ENCODE data around the gene SLC17A7. TPM values are rescaled to one million over a fixed set of nuclear protein-coding genes. Genes with fewer than 3 reads are reported as not detected.
A peak's percentile ranks its signal among the peaks of the same experiment; 100 is the strongest.
"Not testable (repeated sequence)": the region's sequence is repeated elsewhere in the genome, so short reads cannot be mapped to it uniquely, and the experiment has no call there.

Gene SLC17A7
- total RNA-seq, 2 experiments from 2014 or later: 0.16 TPM; not detected in 1

GRCh38 chr19:49453757-49454240, 12.5 kb upstream of the SLC17A7 start:
- no peak for DNase-seq
- CTCF ChIA-PET: interaction anchor here (1.0 to 8.6 kb wide), 6 partner anchors 9 to 93 kb away, joined by 3 to 114 read pairs (median 5); partner anchors contain the start of gene FLT3LG
- Mint-ChIP-seq H3K9me3 (ENCODE audit: insufficient read depth) (no peaks in the 10 kb centered on the region), H3K4me3 (peak overlapping the region; percentile 93), H3K36me3 (ENCODE audit: low read depth) (peaks cover 33% of the 10 kb centered on the region), H3K4me1 (ENCODE audit: low read depth) (peaks cover 44% of the 10 kb centered on the region), H3K27ac (peak overlapping the region; percentile 100), H3K27me3 (ENCODE audit: low read depth) (no peaks in the 10 kb centered on the region)
- ATAC-seq: peak; percentile 4
- POLR2A ChIA-PET: interaction anchor here (0.9 to 5.0 kb wide), 10 partner anchors 11 to 126 kb away, joined by 3 to 62 read pairs (median 5); partner anchors contain the start of genes FLT3LG and RPL13A

DNA sequence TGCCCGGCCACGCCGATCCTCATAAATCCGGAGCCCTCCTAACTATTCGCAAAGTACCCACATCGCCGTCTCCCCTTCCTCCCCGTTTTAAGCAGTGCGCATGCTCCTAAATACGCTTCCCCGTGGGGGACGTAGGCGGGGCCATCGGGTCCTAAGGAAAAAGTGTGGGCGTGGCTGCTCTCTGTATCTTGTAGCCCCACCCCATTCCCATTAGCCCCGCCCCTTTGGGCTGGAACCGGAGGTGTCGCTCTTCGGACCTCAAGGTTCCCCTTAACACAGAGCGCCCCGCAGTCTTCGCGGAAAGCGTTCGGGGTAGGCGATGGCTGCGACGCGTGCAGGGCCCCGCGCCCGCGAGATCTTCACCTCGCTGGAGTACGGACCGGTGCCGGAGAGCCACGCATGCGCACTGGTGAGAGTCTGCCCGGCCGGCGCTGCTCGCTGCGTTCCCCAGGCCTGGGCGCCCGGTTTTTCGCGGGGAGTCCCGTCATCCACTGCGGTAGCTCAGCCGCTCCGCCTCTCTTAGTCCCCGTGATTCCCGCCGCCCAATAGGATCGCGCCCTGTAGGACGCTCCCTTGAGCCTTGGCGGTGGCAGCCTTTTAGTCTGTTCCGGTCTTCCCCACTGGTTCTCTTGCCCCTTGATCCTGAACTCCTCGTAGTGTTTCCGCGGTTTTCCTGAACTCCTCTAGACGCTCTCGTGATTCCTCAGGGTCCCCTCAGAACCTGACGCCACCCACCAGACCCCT, 11.9 kb upstream of the SLC17A7 start, which contains the start of gene ALDH16A1:
TSS of gene ALDH16A1 (plus strand) at position 213 of the 744 bp plus-strand sequence. CDS start at position 320, 107 bp downstream.
- Mint-ChIP-seq H3K36me3 (ENCODE audit: low read depth) (peaks cover 39% of the 10 kb centered on the region), H3K9me3 (ENCODE audit: insufficient read depth) (no peaks in the 10 kb centered on the region), H3K4me3 (peak within 1 kb of the TSS; percentile 93), H3K27ac (peak within 1 kb of the TSS; percentile 100), H3K27me3 (ENCODE audit: low read depth) (no peaks in the 10 kb centered on the region), H3K4me1 (ENCODE audit: low read depth) (peaks cover 50% of the 10 kb centered on the region)
- ChIA-PET CTCF (interaction anchor here (0.6 to 8.6 kb wide), 8 partner anchors 9 to 460 kb away, joined by 3 to 114 read pairs (median 4); partner anchors contain the start of genes FLT3LG and RUVBL2), POLR2A (interaction anchor here (0.9 to 5.0 kb wide), 9 partner anchors 11 to 125 kb away, joined by 3 to 62 read pairs (median 5); partner anchors contain the start of genes FLT3LG and RPL13A)
- DNase-seq (peak; percentile 99), ATAC-seq (peak; percentile 92)

- Mint-ChIP-seq H3K4me1 (ENCODE audit: low read depth) (peaks cover 62% of the 10 kb centered on the region), H3K4me3 (peak within 1 kb of the TSS; percentile 93), H3K36me3 (ENCODE audit: low read depth) (peaks cover 47% of the 10 kb centered on the region), H3K9me3 (ENCODE audit: insufficient read depth) (no peaks in the 10 kb centered on the region), H3K27ac (peak within 1 kb of the TSS; percentile 100), H3K27me3 (ENCODE audit: low read depth) (no peaks in the 10 kb centered on the region)
- ATAC-seq: peak; percentile 67
- POLR2A ChIA-PET: interaction anchor here (0.7 to 5.0 kb wide), 12 partner anchors 9 to 57 kb away, joined by 3 to 62 read pairs (median 4); partner anchors contain the start of genes FLT3LG, RPL13A and RPS11
- CTCF ChIA-PET: interaction anchor here (0.6 to 8.6 kb wide), 10 partner anchors 9 to 738 kb away, joined by 3 to 114 read pairs (median 6); partner anchors contain the start of genes FLT3LG and RUVBL2
- DNase-seq: peak; percentile 99
Observed at GRCh38 chr19:49451430-49452181, 10.3 kb upstream of the SLC17A7 start, which contains the start of gene PIH1D1. PIH1D1 (minus strand) TSS chr19:49451814; CDS start chr19:49451574, 240 bp downstream.

DNA sequence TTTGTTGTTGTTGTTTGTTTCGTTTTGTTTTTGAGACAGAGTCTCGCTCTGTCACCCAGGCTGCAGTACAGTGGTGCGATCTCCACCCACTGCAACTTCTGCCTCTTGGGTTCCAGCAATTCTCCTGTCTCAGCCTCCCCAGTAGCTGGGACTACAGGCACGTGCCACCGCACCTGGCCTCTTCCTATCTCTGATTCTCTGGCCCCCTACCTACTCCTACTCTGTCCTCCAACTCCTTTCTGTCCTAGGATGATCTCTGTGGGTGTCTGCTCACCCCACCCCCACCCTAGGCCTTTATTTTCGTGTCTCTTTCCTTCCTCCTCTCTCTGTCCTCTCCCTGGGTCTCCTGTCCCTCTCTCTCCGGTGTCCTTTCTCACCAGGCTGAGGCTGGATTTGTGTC, 9.1 kb upstream of the SLC17A7 start:
- DNase-seq (no peak), ATAC-seq (no peak)
- Mint-ChIP-seq H3K4me3 (peak overlapping the region; percentile 93), H3K9me3 (ENCODE audit: insufficient read depth) (no peaks in the 10 kb centered on the region), H3K36me3 (ENCODE audit: low read depth) (peaks cover 50% of the 10 kb centered on the region), H3K4me1 (ENCODE audit: low read depth) (peaks cover 64% of the 10 kb centered on the region), H3K27me3 (ENCODE audit: low read depth) (no peaks in the 10 kb centered on the region), H3K27ac (peak overlapping the region; percentile 100)
- POLR2A ChIA-PET: interaction anchor here (1.4 to 5.0 kb wide), 2 partner anchors 20 to 23 kb away, joined by 3 to 62 read pairs; no protein-coding TSS in a partner anchor
- CTCF ChIA-PET: interaction anchor here (1.0 to 8.6 kb wide), 3 partner anchors 21 to 183 kb away, joined by 3 to 114 read pairs (median 3); partner anchors contain the start of gene FLT3LG

DNA sequence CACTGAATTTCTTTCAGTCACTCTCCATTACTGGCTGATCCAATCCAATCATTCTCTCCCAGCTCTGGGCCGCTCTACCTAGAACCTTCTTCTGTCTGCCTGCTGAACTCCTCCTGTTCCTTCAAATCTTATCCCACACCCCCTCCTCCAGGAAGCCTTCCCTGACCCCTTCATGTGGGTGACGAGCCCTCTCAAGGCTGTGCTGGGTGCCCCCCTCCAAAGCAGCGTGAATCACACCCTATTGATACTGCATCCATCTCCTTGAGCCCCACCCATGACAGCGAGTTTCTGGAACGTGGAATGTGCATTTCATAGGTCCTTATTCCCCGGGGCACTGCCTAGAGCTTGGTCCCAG, 7.1 kb upstream of the SLC17A7 start:
- ChIA-PET CTCF (interaction anchor here (1.1 to 3.8 kb wide), 2 partner anchors 28 to 57 kb away, joined by 3 to 13 read pairs; no protein-coding TSS in a partner anchor), POLR2A (interaction anchor here (0.8 kb wide), 1 partner anchor 28 kb away, joined by 3 read pairs; no protein-coding TSS in a partner anchor)
- no peak overlapping the region for H3K4me3 Mint-ChIP-seq
- H3K36me3 Mint-ChIP-seq (ENCODE audit: low read depth): peaks cover 50% of the 10 kb centered on the region
- H3K27me3 Mint-ChIP-seq (ENCODE audit: low read depth): no peaks in the 10 kb centered on the region
- H3K4me1 Mint-ChIP-seq (ENCODE audit: low read depth): peaks cover 67% of the 10 kb centered on the region
- no peak overlapping the region for H3K27ac Mint-ChIP-seq
- no peak for DNase-seq
- ATAC-seq: no peak
- H3K9me3 Mint-ChIP-seq (ENCODE audit: insufficient read depth): no peaks in the 10 kb centered on the region

DNA sequence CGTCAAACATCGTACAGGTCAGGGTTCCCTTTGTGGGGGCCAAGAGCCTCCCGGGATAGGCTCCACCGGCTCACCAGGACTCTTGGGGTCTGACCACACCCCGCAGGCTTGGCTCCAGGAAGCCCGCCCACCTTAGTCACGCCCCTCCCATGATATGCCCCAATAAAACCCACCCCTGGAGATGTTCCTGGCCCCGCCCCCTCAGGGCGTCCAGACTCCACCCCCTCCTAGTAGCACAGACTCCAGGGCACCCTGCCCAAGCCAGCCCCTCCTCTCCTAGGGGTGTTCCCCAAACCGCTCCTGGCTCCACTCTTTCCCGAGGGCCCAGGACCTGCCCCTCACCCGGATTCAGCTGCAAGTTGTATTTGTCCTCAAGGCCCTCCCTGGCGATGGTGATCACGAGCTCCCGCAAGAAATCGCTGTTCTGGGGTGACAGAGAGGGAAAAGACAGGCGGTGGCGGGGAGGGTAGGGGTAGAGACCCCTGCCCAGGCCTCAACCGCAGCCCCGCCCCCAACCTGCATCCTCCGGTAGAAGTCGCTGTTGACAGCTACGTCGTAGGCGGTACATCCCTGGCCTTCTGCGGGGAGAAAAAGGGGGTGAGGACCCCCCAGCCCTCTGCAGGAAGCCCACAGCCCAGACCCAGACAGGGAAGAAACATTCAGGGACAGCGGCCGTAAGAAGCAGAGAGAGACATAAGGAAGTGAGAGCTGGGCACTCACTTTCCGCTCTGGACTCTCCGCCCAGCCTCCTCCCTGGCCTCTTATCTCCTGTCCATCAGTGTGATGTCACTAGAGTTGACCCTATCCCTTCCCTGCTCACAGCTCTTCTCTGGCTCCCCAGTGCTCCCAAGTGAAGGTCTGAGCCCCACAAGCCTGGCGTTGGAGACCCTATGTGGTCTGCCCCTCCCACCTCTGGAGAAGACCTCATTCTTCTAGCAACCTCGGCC, 6.4 kb upstream of the SLC17A7 start:
- peaks cover under 1% of the 10 kb centered on the region for H3K27me3 Mint-ChIP-seq (ENCODE audit: low read depth)
- ChIA-PET POLR2A (interaction anchor here (0.8 to 1.9 kb wide), 2 partner anchors 23 to 29 kb away, joined by 3 to 5 read pairs; no protein-coding TSS in a partner anchor), CTCF (interaction anchor here (1.1 to 3.8 kb wide), 2 partner anchors 28 to 57 kb away, joined by 3 to 13 read pairs; no protein-coding TSS in a partner anchor)
- H3K4me1 Mint-ChIP-seq (ENCODE audit: low read depth): peaks cover 70% of the 10 kb centered on the region
- no peak overlapping the region for H3K4me3 Mint-ChIP-seq
- DNase-seq (no peak), ATAC-seq (no peak)
- H3K27ac Mint-ChIP-seq: no peak overlapping the region
- no peaks in the 10 kb centered on the region for H3K9me3 Mint-ChIP-seq (ENCODE audit: insufficient read depth)
- H3K36me3 Mint-ChIP-seq (ENCODE audit: low read depth): peaks cover 50% of the 10 kb centered on the region

DNA sequence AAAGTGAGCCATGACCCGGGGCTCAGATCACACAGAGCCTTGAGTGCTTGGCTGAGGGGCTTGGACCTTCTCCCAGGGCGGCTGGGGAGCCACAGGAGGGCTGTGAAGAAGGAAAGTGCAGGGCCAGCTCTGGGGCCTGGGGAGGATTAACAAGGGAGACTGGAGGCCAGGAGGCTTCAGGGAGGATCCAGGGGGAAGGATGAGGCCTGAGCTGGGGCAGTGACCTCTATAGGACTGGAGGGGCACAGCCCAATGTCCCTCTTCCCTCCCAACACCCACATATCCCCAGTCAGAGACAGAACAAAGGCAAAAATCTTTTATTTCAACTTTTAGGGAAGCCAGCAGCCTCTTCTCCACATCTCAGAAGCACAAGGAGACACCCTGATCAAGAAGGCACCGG, 4.7 kb upstream of the SLC17A7 start:
- no peak for ATAC-seq
- Mint-ChIP-seq H3K27ac (no peak overlapping the region), H3K9me3 (ENCODE audit: insufficient read depth) (no peaks in the 10 kb centered on the region), H3K27me3 (ENCODE audit: low read depth) (peaks cover 15% of the 10 kb centered on the region), H3K4me1 (ENCODE audit: low read depth) (peaks cover 76% of the 10 kb centered on the region), H3K36me3 (ENCODE audit: low read depth) (peaks cover 42% of the 10 kb centered on the region), H3K4me3 (no peak overlapping the region)
- POLR2A ChIA-PET: interaction anchor here (0.6 kb wide), 1 partner anchor 174 kb away, joined by 3 read pairs; no protein-coding TSS in a partner anchor
- no peak for DNase-seq
- CTCF ChIA-PET: interaction anchor here (1.3 to 3.8 kb wide), 4 partner anchors 23 to 55 kb away, joined by 3 to 13 read pairs (median 6); partner anchors contain the start of gene FLT3LG

- POLR2A ChIA-PET; ATAC-seq; H3K9me3 Mint-ChIP-seq (ENCODE audit: insufficient read depth); DNase-seq: not testable (repeated sequence)
- peaks cover 64% of the 10 kb centered on the region for H3K4me1 Mint-ChIP-seq (ENCODE audit: low read depth)
- H3K27me3 Mint-ChIP-seq (ENCODE audit: low read depth): peaks cover 33% of the 10 kb centered on the region
- H3K27ac Mint-ChIP-seq: peak overlapping the region; percentile 84
- peaks cover 28% of the 10 kb centered on the region for H3K36me3 Mint-ChIP-seq (ENCODE audit: low read depth)
- peak overlapping the region; percentile 78 for H3K4me3 Mint-ChIP-seq
- CTCF ChIA-PET: interaction anchor here (0.6 to 4.4 kb wide), 7 partner anchors 9 to 176 kb away, joined by 3 to 40 read pairs (median 5); partner anchors contain the start of genes ALDH16A1 and FLT3LG
Observed at GRCh38 chr19:49444100-49444700, 2.9 kb upstream of the SLC17A7 start.

GRCh38 chr19:49443366-49444099, 2.2 kb upstream of the SLC17A7 start:
- Mint-ChIP-seq H3K27me3 (ENCODE audit: low read depth) (peaks cover 38% of the 10 kb centered on the region), H3K27ac (peak overlapping the region; percentile 84), H3K4me1 (ENCODE audit: low read depth) (peaks cover 60% of the 10 kb centered on the region), H3K9me3 (ENCODE audit: insufficient read depth) (no peaks in the 10 kb centered on the region), H3K36me3 (ENCODE audit: low read depth) (peaks cover 23% of the 10 kb centered on the region), H3K4me3 (peak overlapping the region; percentile 78)
- ChIA-PET CTCF (interaction anchor here (0.6 to 4.4 kb wide), 15 partner anchors 8 to 346 kb away, joined by 3 to 40 read pairs (median 4); partner anchors contain the start of genes ALDH16A1, FLT3LG, PIH1D1 and PTH2), POLR2A (interaction anchor here (0.6 to 0.7 kb wide), 2 partner anchors 410 to 1631 kb away, joined by 4 to 5 read pairs; no protein-coding TSS in a partner anchor)
- DNase-seq: peak; percentile 96
- peak; percentile 88 for ATAC-seq
